Stimulated activated naive CD8-positive, alpha-beta T cell treated with anti-CD3 and anti-CD28 coated beads, Interleukin-15, Interleukin-2, amounts not matched to agents 100 ng/mL and 50 ng/mL, for 24 hours (primary cell): ENCODE measurements around the gene FOXRED1.
"Not testable (repeated sequence)": the region's sequence is repeated elsewhere in the genome, so short reads cannot be mapped to it uniquely, and the experiment has no call there.

ENCODE experiments used
- H3K27ac Mint-ChIP-seq: one replicate; pipeline ENCODE4 v1.8.0; 2021; ENCODE audit warnings: mild to moderate bottlenecking, mixed read lengths
- H3K27me3 Mint-ChIP-seq: one replicate; pipeline ENCODE4 v1.8.0; 2021; ENCODE audit warnings: mixed read lengths
- H3K36me3 Mint-ChIP-seq: one replicate; pipeline ENCODE4 v1.8.0; 2021; ENCODE audit warnings: low read depth, mixed read lengths
- H3K4me1 Mint-ChIP-seq: one replicate; pipeline ENCODE4 v1.8.0; 2021; ENCODE audit warnings: low read depth, mixed read lengths
- H3K4me3 Mint-ChIP-seq: one replicate; pipeline ENCODE4 v1.8.0; 2021; ENCODE audit warnings: mild to moderate bottlenecking, mixed read lengths
- H3K9me3 Mint-ChIP-seq: one replicate; pipeline ENCODE4 v1.8.0; 2021; ENCODE audit warnings: mixed read lengths

FOXRED1 gene

GRCh38 chr11:126268708-126269579 is at the start of gene FOXRED1, which contains the start of gene SRPRA:
TSS of gene FOXRED1 (plus strand) at chr11:126269154. CDS start at chr11:126269207, 53 bp downstream.
TSS of gene SRPRA (minus strand) at chr11:126268895. CDS start at chr11:126268804, 91 bp downstream.
- Mint-ChIP-seq H3K27me3 (no peaks in the 10 kb centered on the region), H3K9me3 (no peaks in the 10 kb centered on the region), H3K27ac (peak within 1 kb of the TSS; percentile 97), H3K36me3 (peaks cover 65% of the 10 kb centered on the region), H3K4me3 (peak within 1 kb of the TSS; percentile 94), H3K4me1 (peaks cover 39% of the 10 kb centered on the region)

- H3K4me3 Mint-ChIP-seq, result no peak overlapping the region
- H3K27ac Mint-ChIP-seq, result no peak overlapping the region
- H3K9me3 Mint-ChIP-seq, result no peaks in the 10 kb centered on the region
- H3K4me1 Mint-ChIP-seq, result peaks cover 34% of the 10 kb centered on the region
- H3K36me3 Mint-ChIP-seq, result peaks cover 5% of the 10 kb centered on the region
- H3K27me3 Mint-ChIP-seq, result no peaks in the 10 kb centered on the region
These were observed 49.4 kb upstream of the FOXRED1 start for GRCh38 chr11:126219547-126219946.

GRCh38 chr11:126224647-126225294 is 44.2 kb upstream of the FOXRED1 start:
- Mint-ChIP-seq H3K36me3 (peaks cover 8% of the 10 kb centered on the region), H3K4me1 (no peaks in the 10 kb centered on the region), H3K27ac (no peak overlapping the region), H3K27me3 (no peaks in the 10 kb centered on the region), H3K4me3 (no peak overlapping the region), H3K9me3 (no peaks in the 10 kb centered on the region)

- H3K9me3 Mint-ChIP-seq, result no peaks in the 10 kb centered on the region
- peaks cover 11% of the 10 kb centered on the region for H3K36me3 Mint-ChIP-seq
- no peaks in the 10 kb centered on the region for H3K4me1 Mint-ChIP-seq
- no peak overlapping the region for H3K27ac Mint-ChIP-seq
- no peak overlapping the region for H3K4me3 Mint-ChIP-seq
- no peaks in the 10 kb centered on the region for H3K27me3 Mint-ChIP-seq
These were observed 43.7 kb upstream of the FOXRED1 start for GRCh38 chr11:126225295-126225665.

- Mint-ChIP-seq H3K4me1 (no peaks in the 10 kb centered on the region), H3K27ac (no peak overlapping the region), H3K9me3 (no peaks in the 10 kb centered on the region)
These were observed 42.4 kb upstream of the FOXRED1 start for GRCh38 chr11:126226334-126227084.

GRCh38 chr11:126229858-126230540 is 39.0 kb upstream of the FOXRED1 start:
- H3K36me3 Mint-ChIP-seq, result peaks cover 30% of the 10 kb centered on the region
- no peaks in the 10 kb centered on the region for H3K4me1 Mint-ChIP-seq
- no peak overlapping the region for H3K27ac Mint-ChIP-seq
- H3K9me3 Mint-ChIP-seq, result no peaks in the 10 kb centered on the region
- no peak overlapping the region for H3K4me3 Mint-ChIP-seq
- H3K27me3 Mint-ChIP-seq, result no peaks in the 10 kb centered on the region

More at GRCh38 chr11:126226334-126227084, 42.4 kb upstream of the FOXRED1 start:
- Mint-ChIP-seq H3K4me3 (no peak overlapping the region), H3K36me3 (peaks cover 17% of the 10 kb centered on the region), H3K27me3 (no peaks in the 10 kb centered on the region)

GRCh38 chr11:126231725-126232459 is 37.1 kb upstream of the FOXRED1 start:
- H3K27me3 Mint-ChIP-seq, result no peaks in the 10 kb centered on the region
- no peaks in the 10 kb centered on the region for H3K4me1 Mint-ChIP-seq
- H3K9me3 Mint-ChIP-seq, result no peaks in the 10 kb centered on the region
- H3K4me3 Mint-ChIP-seq, result no peak overlapping the region
- H3K36me3 Mint-ChIP-seq, result peaks cover 44% of the 10 kb centered on the region
- H3K27ac Mint-ChIP-seq, result no peak overlapping the region

- peaks cover 44% of the 10 kb centered on the region for H3K36me3 Mint-ChIP-seq
- H3K4me3 Mint-ChIP-seq, result no peak overlapping the region
- no peak overlapping the region for H3K27ac Mint-ChIP-seq
- no peaks in the 10 kb centered on the region for H3K27me3 Mint-ChIP-seq
- no peaks in the 10 kb centered on the region for H3K9me3 Mint-ChIP-seq
- no peaks in the 10 kb centered on the region for H3K4me1 Mint-ChIP-seq
These were observed 36.3 kb upstream of the FOXRED1 start for GRCh38 chr11:126232683-126233082.

GRCh38 chr11:126233391-126233790 is 35.6 kb upstream of the FOXRED1 start:
- no peaks in the 10 kb centered on the region for H3K27me3 Mint-ChIP-seq
- H3K4me1 Mint-ChIP-seq, result no peaks in the 10 kb centered on the region
- no peak overlapping the region for H3K27ac Mint-ChIP-seq
- no peaks in the 10 kb centered on the region for H3K9me3 Mint-ChIP-seq
- peaks cover 49% of the 10 kb centered on the region for H3K36me3 Mint-ChIP-seq
- H3K4me3 Mint-ChIP-seq, result no peak overlapping the region

GRCh38 chr11:126246636-126247035 is 22.3 kb upstream of the FOXRED1 start:
- Mint-ChIP-seq H3K27me3 (no peaks in the 10 kb centered on the region), H3K9me3 (no peaks in the 10 kb centered on the region), H3K36me3 (peaks cover 39% of the 10 kb centered on the region)

GRCh38 chr11:126253265-126253664 is 15.7 kb upstream of the FOXRED1 start:
- Mint-ChIP-seq H3K4me3 (no peak overlapping the region), H3K36me3 (peaks cover 52% of the 10 kb centered on the region), H3K27me3 (no peaks in the 10 kb centered on the region), H3K4me1 (no peaks in the 10 kb centered on the region), H3K9me3 (no peaks in the 10 kb centered on the region), H3K27ac (no peak overlapping the region)

More at GRCh38 chr11:126246636-126247035, 22.3 kb upstream of the FOXRED1 start:
- Mint-ChIP-seq H3K27ac (no peak overlapping the region), H3K4me3 (no peak overlapping the region), H3K4me1 (no peaks in the 10 kb centered on the region)

GRCh38 chr11:126254819-126255218 is 14.1 kb upstream of the FOXRED1 start:
- H3K27me3 Mint-ChIP-seq, result no peaks in the 10 kb centered on the region
- H3K27ac Mint-ChIP-seq, result no peak overlapping the region
- H3K4me3 Mint-ChIP-seq, result no peak overlapping the region
- H3K36me3 Mint-ChIP-seq, result peaks cover 55% of the 10 kb centered on the region
- H3K4me1 Mint-ChIP-seq, result no peaks in the 10 kb centered on the region
- no peaks in the 10 kb centered on the region for H3K9me3 Mint-ChIP-seq

- not testable (repeated sequence) for H3K27me3 Mint-ChIP-seq, H3K4me1 Mint-ChIP-seq, H3K4me3 Mint-ChIP-seq, H3K27ac Mint-ChIP-seq, H3K9me3 Mint-ChIP-seq
- H3K36me3 Mint-ChIP-seq, result peaks cover 58% of the 10 kb centered on the region
These were observed 13.4 kb upstream of the FOXRED1 start for GRCh38 chr11:126255507-126255906.

GRCh38 chr11:126256216-126256615 is 12.7 kb upstream of the FOXRED1 start:
- Mint-ChIP-seq H3K4me1 (no peaks in the 10 kb centered on the region), H3K27ac (no peak overlapping the region), H3K27me3 (no peaks in the 10 kb centered on the region), H3K4me3 (no peak overlapping the region), H3K9me3 (no peaks in the 10 kb centered on the region), H3K36me3 (peaks cover 61% of the 10 kb centered on the region)
